Stimulated activated CD4-positive, alpha-beta T cell treated with anti-CD3 and anti-CD28 coated beads, Interleukin-12 subunit alpha, Interleukin-12 subunit beta, amount 100 ng/mL, for 24 hours (primary cell): ENCODE data around the gene EVA1C.
"Not testable (repeated sequence)": the region's sequence is repeated elsewhere in the genome, so short reads cannot be mapped to it uniquely, and the experiment has no call there.

Experiments used
- DNase-seq, 2 experiments: peaks; one replicate each; pipeline ENCODE4 v3.0.0-alpha.2; 2020; ENCODE audit warnings: low read depth in 2 of 2

EVA1C gene

GRCh38 chr21:32424674-32425073 lies 12.2 kb downstream of the EVA1C start:
- DNase-seq, result no peak

- no peak for DNase-seq
Observed at GRCh38 chr21:32425628-32426027, 13.1 kb downstream of the EVA1C start.

- no peak for DNase-seq
Observed at GRCh38 chr21:32426066-32426465, 13.6 kb downstream of the EVA1C start.

GRCh38 chr21:32426592-32427051 lies 14.1 kb downstream of the EVA1C start:
- DNase-seq, result no peak

GRCh38 chr21:32427958-32428623 lies 15.6 kb downstream of the EVA1C start:
- DNase-seq, result no peak

- DNase-seq, result not testable (repeated sequence)
Observed at GRCh38 chr21:32432982-32433660, 20.6 kb downstream of the EVA1C start.

GRCh38 chr21:32437729-32438128 lies 25.2 kb downstream of the EVA1C start:
- no peak for DNase-seq

GRCh38 chr21:32442566-32443318 lies 30.2 kb downstream of the EVA1C start:
- DNase-seq, result no peak

GRCh38 chr21:32445101-32445500 lies 32.6 kb downstream of the EVA1C start:
- DNase-seq, result no peak

- not testable (repeated sequence) for DNase-seq
Observed at GRCh38 chr21:32446440-32446839, 33.9 kb downstream of the EVA1C start.

GRCh38 chr21:32447224-32447623 lies 34.7 kb downstream of the EVA1C start:
- no peak for DNase-seq

GRCh38 chr21:32448803-32449594 lies 36.5 kb downstream of the EVA1C start:
- DNase-seq, result no peak

- not testable (repeated sequence) for DNase-seq
Observed at GRCh38 chr21:32450881-32451701, 38.6 kb downstream of the EVA1C start.

GRCh38 chr21:32452191-32452590 lies 39.7 kb downstream of the EVA1C start:
- DNase-seq, result not testable (repeated sequence)

- no peak for DNase-seq
Observed at GRCh38 chr21:32452641-32453040, 40.1 kb downstream of the EVA1C start.

GRCh38 chr21:32455548-32455947 lies 43.0 kb downstream of the EVA1C start:
- no peak for DNase-seq

- DNase-seq, result no peak
Observed at GRCh38 chr21:32456497-32456918, 44.0 kb downstream of the EVA1C start.

GRCh38 chr21:32457360-32457840 lies 44.9 kb downstream of the EVA1C start:
- no peak for DNase-seq

GRCh38 chr21:32457962-32458361 lies 45.5 kb downstream of the EVA1C start:
- DNase-seq, result no peak

GRCh38 chr21:32459972-32460371 lies 47.5 kb downstream of the EVA1C start:
- no peak for DNase-seq

- DNase-seq, result no peak
Observed at GRCh38 chr21:32461503-32461902, 49.0 kb downstream of the EVA1C start.
